Tibial artery (tissue), 4 donors: Measurements from ENCODE around the gene PNPLA5.

Experiments
- DNase-seq, 2 donors: peaks; one replicate each; pipeline ENCODE4 v3.0.0-alpha.2; 2019
- H3K27ac ChIP-seq, 2 donors: fragments of 200-600 bp; sonication (generic) in 1 of 2; 1 replicate in 1 of 2; 2 replicates in 1 of 2; pipeline ENCODE4 v1.5.1; 2018 to 2019; ENCODE audit warnings: mild to moderate bottlenecking in 1 of 2
- H3K27me3 ChIP-seq, 2 donors: fragments of 200-600 bp; sonication (generic) in 1 of 2; one replicate each; pipeline versions ENCODE4 v1.5.1 to v1.6.0; 2016 to 2019
- H3K36me3 ChIP-seq, 3 donors: fragments of 200-600 bp; sonication (generic) in 2 of 3; one replicate each; pipeline ENCODE4 v1.5.1; 2016 to 2019; ENCODE audit warnings: mild to moderate bottlenecking in 2 of 3
- H3K4me1 ChIP-seq, 4 donors: fragments of 200-600 bp; sonication (generic) in 2 of 4; 1 replicate in 3 of 4; 2 replicates in 1 of 4; pipeline ENCODE4 v1.5.1; 2016 to 2019
- H3K4me3 ChIP-seq, 2 donors: fragments of 200-600 bp; sonication (generic) in 1 of 2; 1 replicate in 1 of 2; 2 replicates in 1 of 2; pipeline ENCODE4 v1.5.1; 2018 to 2019; ENCODE audit warnings: mild to moderate bottlenecking in 2 of 2
- H3K9me3 ChIP-seq, 3 donors: fragments of 200-600 bp; sonication (generic) in 1 of 3; one replicate each; pipeline ENCODE4 v1.5.1; 2016 to 2019
- CTCF ChIP-seq, 2 experiments: fragments of 200-600 bp in 1 of 2; fragments of 450-650 bp in 1 of 2; IDR thresholded peaks; one replicate each; pipeline ENCODE4 v1.5.1; 2017 to 2019; ENCODE audit warnings: antibody characterized with exemption in 2 of 2, mild to moderate bottlenecking in 1 of 2, moderate library complexity in 1 of 2
- intact Hi-C: fragments of 100-400 bp; cut with DNase I; formaldehyde crosslinking; loops from one replicate; pipeline ENCODE4 v1.15.0; 2023; ENCODE audit warnings: low total_unique reads

PNPLA5 gene

GRCh38 chr22:43851979-43852307, 39.9 kb downstream of the PNPLA5 start:
- Histone ChIP-seq H3K4me1 (no peaks in the 10 kb centered on the region), H3K36me3 (no peaks in the 10 kb centered on the region), H3K9me3 (peaks cover 0 to 3% (median 0%) of the 10 kb centered on the region in 3 donors), H3K4me3 (no peak overlapping the region), H3K27ac (no peak overlapping the region), H3K27me3 (peaks cover 0 to 43% of the 10 kb centered on the region in 2 donors)
- no peak for TF ChIP-seq CTCF (IDR thresholded peaks at IDR 0.05)
- intact Hi-C loops, result no loop called here
- no peak for DNase-seq

GRCh38 chr22:43851058-43851978, 40.5 kb downstream of the PNPLA5 start:
- Histone ChIP-seq H3K4me1 (no peaks in the 10 kb centered on the region), H3K4me3 (no peak overlapping the region), H3K9me3 (no peaks in the 10 kb centered on the region), H3K36me3 (no peaks in the 10 kb centered on the region), H3K27ac (no peak overlapping the region), H3K27me3 (peaks cover 0 to 44% of the 10 kb centered on the region in 2 donors)
- TF ChIP-seq CTCF (IDR thresholded peaks at IDR 0.05), result no peak
- intact Hi-C loops, result no loop called here
- no peak for DNase-seq

- Histone ChIP-seq H3K27ac (no peak overlapping the region), H3K4me1 (no peaks in the 10 kb centered on the region), H3K27me3 (peaks cover 0 to 47% of the 10 kb centered on the region in 2 donors), H3K4me3 (no peak overlapping the region), H3K36me3 (no peaks in the 10 kb centered on the region), H3K9me3 (no peaks in the 10 kb centered on the region)
- intact Hi-C loops, result no loop called here
- no peak for DNase-seq
- TF ChIP-seq CTCF (IDR thresholded peaks at IDR 0.05), result no peak
These were observed 41.3 kb downstream of the PNPLA5 start for GRCh38 chr22:43850529-43850928.

GRCh38 chr22:43849731-43850130, 42.1 kb downstream of the PNPLA5 start:
- no peak for TF ChIP-seq CTCF (IDR thresholded peaks at IDR 0.05)
- Histone ChIP-seq H3K36me3 (no peaks in the 10 kb centered on the region), H3K4me1 (no peaks in the 10 kb centered on the region), H3K27ac (no peak overlapping the region), H3K4me3 (no peak overlapping the region), H3K27me3 (peaks cover 0 to 51% of the 10 kb centered on the region in 2 donors), H3K9me3 (no peaks in the 10 kb centered on the region)
- intact Hi-C loops, result no loop called here
- DNase-seq, result peak in 1 of 2 donors; percentile 24

GRCh38 chr22:43848366-43849171, 43.2 kb downstream of the PNPLA5 start:
- intact Hi-C loops, result no loop called here
- TF ChIP-seq CTCF (IDR thresholded peaks at IDR 0.05), result no peak

More at GRCh38 chr22:43848366-43849171, 43.2 kb downstream of the PNPLA5 start:
- peak in 1 of 2 donors; percentile 55 for DNase-seq
- no peak overlapping the region for H3K27ac ChIP-seq
- H3K36me3 ChIP-seq, result no peaks in the 10 kb centered on the region
- H3K4me3 ChIP-seq, result no peak overlapping the region
- no peaks in the 10 kb centered on the region for H3K9me3 ChIP-seq
- peaks cover 0 to 51% of the 10 kb centered on the region in 2 donors for H3K27me3 ChIP-seq
- H3K4me1 ChIP-seq, result no peaks in the 10 kb centered on the region
